COR-L47 (cell line): ENCODE results near the gene MTRF1.
"Not testable (repeated sequence)": the region's sequence is repeated elsewhere in the genome, so short reads cannot be mapped to it uniquely, and the experiment has no call there.

ENCODE experiments used
- DNase-seq: peaks from one replicate; lab custom pipeline; 2025; lab: John Stamatoyannopoulos, UW

MTRF1 gene

GRCh38 chr13:41177616-41178015, 85.8 kb downstream of the MTRF1 start:
- no peak for DNase-seq

GRCh38 chr13:41175576-41175975, 87.8 kb downstream of the MTRF1 start:
- DNase-seq = not testable (repeated sequence)
